ACC112 (cell line): ENCODE results near the gene IKBKE.

ENCODE experiments used
- H2AFZ ChIP-seq: fragments of 200-600 bp; sonication (generic); one replicate; pipeline ENCODE4 v1.6.0; 2017; ENCODE audit warnings: antibody characterized with exemption, low read length; ENCODE audit not compliant: unreplicated experiment
- H3K27ac ChIP-seq: fragments of 200-600 bp; sonication (generic); 2 replicates; pipeline ENCODE4 v1.5.1; 2014; ENCODE audit warnings: low read depth, mild to moderate bottlenecking, antibody characterized with exemption, low read length, moderate library complexity
- H3K27me3 ChIP-seq: fragments of 200-600 bp; sonication (generic); 2 replicates; pipeline ENCODE4 v1.6.1; 2014; ENCODE audit warnings: mild to moderate bottlenecking, antibody characterized with exemption, low read length, moderate library complexity, mixed read lengths; ENCODE audit not compliant: insufficient read depth
- H3K36me3 ChIP-seq: fragments of 200-600 bp; sonication (generic); 2 replicates; pipeline ENCODE4 v1.6.1; 2016; ENCODE audit warnings: mild to moderate bottlenecking, antibody characterized with exemption, low read length, moderate library complexity, mixed read lengths; ENCODE audit not compliant: insufficient read depth
- H3K4me1 ChIP-seq: fragments of 200-600 bp; sonication (generic); one replicate; pipeline ENCODE4 v1.6.1; 2016; ENCODE audit warnings: low read length, mixed read lengths; ENCODE audit not compliant: insufficient read depth, unreplicated experiment, control insufficient read depth
- H3K4me3 ChIP-seq: fragments of 200-600 bp; sonication (generic); 2 replicates; pipeline ENCODE4 v1.5.1; 2014; ENCODE audit warnings: mild to moderate bottlenecking, low read depth, low read length
- H3K79me2 ChIP-seq: fragments of 200-600 bp; sonication (generic); one replicate; pipeline ENCODE4 v1.6.0; 2016; ENCODE audit warnings: low read length; ENCODE audit not compliant: control insufficient read depth, unreplicated experiment, insufficient read depth

Gene IKBKE

GRCh38 chr1:206469933-206470691, at the start of gene IKBKE:
Gene IKBKE, plus strand, starts transcription at chr1:206470476. Its CDS starts 2,752 bp downstream, at chr1:206473228.
- Histone ChIP-seq H3K36me3 (no peaks in the 10 kb centered on the region), H2AFZ (peak within 1 kb of the TSS; percentile 35), H3K4me3 (peak within 1 kb of the TSS; percentile 83), H3K27me3 (no peaks in the 10 kb centered on the region), H3K4me1 (peaks cover 36% of the 10 kb centered on the region), H3K27ac (peak within 1 kb of the TSS; percentile 72), H3K79me2 (peaks cover 13% of the 10 kb centered on the region)

DNA sequence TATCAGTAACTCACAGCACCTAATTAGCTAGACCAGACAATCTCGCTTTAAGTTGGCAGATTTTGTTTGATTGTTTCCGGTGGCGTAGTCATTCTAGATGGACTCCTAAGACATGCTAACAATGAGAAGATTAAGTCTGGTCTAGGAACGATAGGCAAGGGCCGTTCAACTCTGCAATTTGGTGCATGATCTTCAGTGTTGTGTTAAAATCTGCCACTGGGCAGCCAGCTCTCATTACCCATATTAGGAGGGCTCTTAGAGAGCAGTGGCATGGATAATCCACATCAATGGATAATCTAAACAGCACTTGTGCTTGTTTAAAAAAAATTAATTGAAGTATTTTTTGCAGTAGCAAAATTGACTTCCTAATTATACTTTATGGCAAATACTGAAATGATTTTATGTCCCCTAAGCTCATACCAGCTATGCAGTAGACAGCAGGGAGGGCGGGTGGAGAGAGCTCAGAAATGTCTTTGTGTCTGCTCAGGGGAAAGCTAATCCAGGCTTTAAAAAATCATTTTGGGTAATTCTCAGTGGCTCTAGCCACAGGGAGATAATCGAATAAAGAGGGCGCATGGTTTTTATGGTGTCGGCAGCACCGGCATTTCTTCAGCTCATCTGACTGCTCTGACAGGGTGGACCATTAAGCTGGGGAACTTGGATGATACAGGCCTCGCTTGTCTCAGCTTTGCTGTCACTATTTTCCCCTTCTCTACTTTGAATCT, 48.5 kb upstream of the IKBKE start:
- no peak overlapping the region for H3K4me3 ChIP-seq
- peaks cover 15% of the 10 kb centered on the region; the same call in 1 of the 2 replicates for H3K36me3 ChIP-seq
- no peak overlapping the region for H2AFZ ChIP-seq
- H3K4me1 ChIP-seq: peaks cover 18% of the 10 kb centered on the region
- no peaks in the 10 kb centered on the region for H3K27me3 ChIP-seq
- no peaks in the 10 kb centered on the region for H3K79me2 ChIP-seq
- H3K27ac ChIP-seq: no peak overlapping the region

GRCh38 chr1:206422525-206422924, 47.8 kb upstream of the IKBKE start:
- H3K27ac ChIP-seq: no peak overlapping the region
- no peak overlapping the region for H2AFZ ChIP-seq
- H3K27me3 ChIP-seq: no peaks in the 10 kb centered on the region
- H3K36me3 ChIP-seq: peaks cover 17% of the 10 kb centered on the region; the same call in 1 of the 2 replicates
- H3K4me3 ChIP-seq: no peak overlapping the region
- no peaks in the 10 kb centered on the region for H3K79me2 ChIP-seq
- H3K4me1 ChIP-seq: peaks cover 18% of the 10 kb centered on the region

- Histone ChIP-seq H3K4me1 (peaks cover 14% of the 10 kb centered on the region), H3K36me3 (peaks cover 18% of the 10 kb centered on the region; the same call in 1 of the 2 replicates), H2AFZ (no peak overlapping the region), H3K27ac (no peak overlapping the region), H3K27me3 (no peaks in the 10 kb centered on the region), H3K79me2 (no peaks in the 10 kb centered on the region), H3K4me3 (no peak overlapping the region)
Observed at GRCh38 chr1:206427291-206427690, 43.0 kb upstream of the IKBKE start.

DNA sequence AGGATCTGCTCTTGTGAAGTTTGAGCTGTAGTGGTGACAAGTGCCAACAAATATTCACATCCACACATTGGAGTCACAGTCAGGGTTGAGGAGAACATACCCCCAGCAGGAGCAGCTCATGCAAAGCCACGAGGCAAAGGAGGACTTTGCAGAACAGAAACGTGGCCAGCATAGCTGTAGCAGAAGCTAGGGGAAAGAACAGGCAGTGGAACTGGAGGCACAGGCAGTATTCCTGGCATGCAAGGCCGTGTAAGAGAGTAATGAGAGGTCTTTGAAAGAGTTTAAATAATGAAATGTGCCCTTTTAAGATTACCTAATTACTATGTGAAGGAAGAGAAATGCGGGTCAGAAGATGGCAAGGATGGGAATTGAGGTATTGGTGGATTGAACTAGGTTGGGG, 40.9 kb upstream of the IKBKE start:
- peaks cover 15% of the 10 kb centered on the region; the same call in 1 of the 2 replicates for H3K36me3 ChIP-seq
- H3K27me3 ChIP-seq: no peaks in the 10 kb centered on the region

DNA sequence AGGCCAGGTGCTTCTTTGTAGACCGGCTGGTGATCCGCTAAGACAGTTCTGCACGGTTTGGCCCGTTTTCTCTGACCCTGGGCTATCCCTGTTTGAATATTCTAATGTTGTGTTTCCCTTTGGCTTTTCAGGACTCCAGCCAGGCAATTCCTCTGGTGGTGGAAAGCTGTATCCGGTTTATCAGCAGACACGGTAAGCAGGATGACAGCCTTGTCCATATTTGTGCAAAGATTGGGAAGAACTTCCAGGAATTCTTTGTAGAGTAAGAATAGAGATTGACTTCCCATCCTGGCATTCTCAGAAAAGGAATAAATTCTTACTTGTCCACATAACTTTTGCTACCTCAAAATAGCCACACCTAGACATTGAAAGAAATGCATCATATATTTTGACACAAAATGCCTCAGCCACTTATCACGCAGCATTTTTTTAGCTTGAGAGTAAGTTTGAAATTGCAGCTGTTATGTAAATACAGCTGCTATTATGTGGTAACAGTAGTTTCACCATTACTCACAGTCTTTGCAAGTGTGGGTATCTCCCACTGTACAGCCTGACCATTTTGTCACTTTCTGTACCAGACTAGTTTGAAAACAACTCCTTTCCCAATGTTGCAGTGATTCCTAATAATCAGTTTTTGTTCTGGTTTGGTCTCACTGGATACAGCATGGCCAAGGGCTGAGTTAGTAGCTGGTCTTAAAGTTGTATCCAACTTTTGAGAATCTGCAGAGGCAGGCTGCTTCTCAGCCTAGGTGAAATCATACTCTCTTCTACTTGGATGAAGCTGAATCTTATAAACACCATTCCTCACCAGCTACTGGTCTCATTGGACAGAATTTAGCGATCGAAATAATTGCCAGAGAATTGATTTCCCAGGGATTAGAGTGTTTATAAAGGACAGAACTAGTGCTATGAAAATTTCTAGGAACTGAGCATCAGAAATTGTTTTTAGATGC, 40.0 kb upstream of the IKBKE start:
- Histone ChIP-seq H3K36me3 (peaks cover 15% of the 10 kb centered on the region; the same call in 1 of the 2 replicates), H2AFZ (no peak overlapping the region), H3K27ac (peak overlapping the region; percentile 35; the same call in 1 of the 2 replicates), H3K4me3 (no peak overlapping the region), H3K79me2 (no peaks in the 10 kb centered on the region), H3K27me3 (no peaks in the 10 kb centered on the region), H3K4me1 (peaks cover 14% of the 10 kb centered on the region)

More for the DNA sequence above, 40.9 kb upstream of the IKBKE start:
- Histone ChIP-seq H3K4me1 (peaks cover 14% of the 10 kb centered on the region), H3K79me2 (no peaks in the 10 kb centered on the region), H3K27ac (no peak overlapping the region), H3K4me3 (no peak overlapping the region), H2AFZ (no peak overlapping the region)

GRCh38 chr1:206435445-206435844, 34.8 kb upstream of the IKBKE start:
- no peaks in the 10 kb centered on the region for H3K79me2 ChIP-seq
- peaks cover 17% of the 10 kb centered on the region for H3K36me3 ChIP-seq
- no peak overlapping the region for H3K27ac ChIP-seq
- peaks cover 3% of the 10 kb centered on the region for H3K4me1 ChIP-seq
- H3K27me3 ChIP-seq: no peaks in the 10 kb centered on the region
- no peak overlapping the region for H2AFZ ChIP-seq
- H3K4me3 ChIP-seq: no peak overlapping the region

GRCh38 chr1:206438554-206438953, 31.7 kb upstream of the IKBKE start:
- Histone ChIP-seq H3K4me3 (no peak overlapping the region), H3K27ac (no peak overlapping the region), H3K79me2 (no peaks in the 10 kb centered on the region), H3K27me3 (no peaks in the 10 kb centered on the region), H3K4me1 (peaks cover 6% of the 10 kb centered on the region), H3K36me3 (peaks cover 19% of the 10 kb centered on the region), H2AFZ (no peak overlapping the region)

- Histone ChIP-seq H3K4me3 (no peak overlapping the region), H3K4me1 (peaks cover 6% of the 10 kb centered on the region), H2AFZ (no peak overlapping the region), H3K27me3 (no peaks in the 10 kb centered on the region), H3K36me3 (peaks cover 19% of the 10 kb centered on the region), H3K79me2 (no peaks in the 10 kb centered on the region), H3K27ac (no peak overlapping the region)
Observed at GRCh38 chr1:206439205-206439604, 31.1 kb upstream of the IKBKE start.

DNA sequence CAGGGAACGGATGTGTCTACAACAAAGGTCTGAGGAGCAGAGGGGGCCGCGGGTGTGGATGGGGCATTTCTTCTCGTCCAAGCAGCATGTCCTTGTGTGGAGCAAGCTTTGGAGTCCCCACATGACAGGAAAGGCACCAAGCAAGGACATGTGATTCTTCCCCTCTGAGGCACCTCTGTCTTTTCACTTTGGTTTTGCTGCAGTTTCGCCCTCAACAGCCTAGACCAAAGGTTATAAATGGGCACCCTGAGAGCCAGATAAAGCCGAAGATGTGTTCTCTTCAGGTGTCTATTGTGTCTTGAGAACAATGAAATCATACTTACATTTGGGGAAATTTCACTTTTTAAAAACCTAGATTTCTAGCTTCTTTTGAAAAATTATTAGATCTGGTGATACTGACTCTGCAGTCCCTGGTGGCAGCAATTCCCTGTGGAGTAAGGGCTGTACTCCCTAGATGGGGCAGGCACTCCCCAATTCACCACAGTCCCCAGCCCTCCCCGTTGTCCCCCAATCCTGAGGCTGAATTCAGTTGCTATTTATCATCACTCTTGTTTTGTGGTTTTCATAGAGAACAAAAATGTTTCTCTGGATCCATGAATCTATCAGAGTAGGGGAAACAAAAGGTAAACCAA, 28.8 kb upstream of the IKBKE start:
- Histone ChIP-seq H3K27me3 (no peaks in the 10 kb centered on the region), H3K79me2 (no peaks in the 10 kb centered on the region), H3K27ac (no peak overlapping the region), H3K4me3 (no peak overlapping the region), H2AFZ (no peak overlapping the region), H3K36me3 (peaks cover 24% of the 10 kb centered on the region), H3K4me1 (peaks cover 6% of the 10 kb centered on the region)
